NCI-H2196 treated with DMSO at 0.1 percent for 48 hours (cell line): Measurements from ENCODE around the gene MPST.

Experiments
- DNase-seq: peaks from one replicate; lab custom pipeline; 2025; ENCODE audit not compliant: unreplicated experiment; lab: John Stamatoyannopoulos, UW

Gene MPST

DNA sequence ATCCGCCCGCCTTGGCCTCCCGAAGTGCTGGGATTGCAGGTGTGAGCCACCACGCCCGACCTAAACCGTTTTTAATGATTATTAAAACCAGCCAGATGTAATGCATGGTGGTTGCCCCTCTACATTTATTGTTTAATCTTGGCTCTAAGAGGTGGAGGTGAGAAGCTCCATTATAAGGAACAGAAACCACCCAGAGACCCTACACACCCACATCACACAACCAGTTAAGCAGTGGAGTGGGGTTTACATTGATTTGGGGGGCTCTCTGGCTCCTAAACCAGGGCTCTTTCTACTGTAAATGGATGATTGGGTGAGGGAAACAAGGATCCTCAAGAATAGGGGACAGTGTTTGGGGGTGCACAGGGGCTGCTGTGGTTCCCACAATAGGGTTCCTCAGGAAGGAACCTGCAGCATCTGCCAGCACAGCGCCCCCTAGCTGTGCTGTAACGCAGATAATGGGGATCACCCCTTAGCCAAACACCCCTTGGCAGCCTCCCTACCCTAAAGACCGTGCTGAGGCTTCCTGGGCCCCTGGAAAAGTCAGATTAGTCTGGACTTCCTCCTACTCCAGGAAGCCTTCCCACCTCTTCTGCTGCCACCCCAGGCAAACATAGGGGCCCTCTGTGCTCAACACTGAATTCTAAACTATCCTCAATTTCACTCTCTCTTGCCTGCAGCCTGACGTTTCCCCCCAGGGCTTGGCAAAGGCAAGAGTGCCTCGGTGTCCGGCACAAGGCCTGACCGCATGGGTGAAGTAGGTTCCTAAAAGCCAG is 2.4 kb downstream of the MPST start:
- no peak for DNase-seq

DNA sequence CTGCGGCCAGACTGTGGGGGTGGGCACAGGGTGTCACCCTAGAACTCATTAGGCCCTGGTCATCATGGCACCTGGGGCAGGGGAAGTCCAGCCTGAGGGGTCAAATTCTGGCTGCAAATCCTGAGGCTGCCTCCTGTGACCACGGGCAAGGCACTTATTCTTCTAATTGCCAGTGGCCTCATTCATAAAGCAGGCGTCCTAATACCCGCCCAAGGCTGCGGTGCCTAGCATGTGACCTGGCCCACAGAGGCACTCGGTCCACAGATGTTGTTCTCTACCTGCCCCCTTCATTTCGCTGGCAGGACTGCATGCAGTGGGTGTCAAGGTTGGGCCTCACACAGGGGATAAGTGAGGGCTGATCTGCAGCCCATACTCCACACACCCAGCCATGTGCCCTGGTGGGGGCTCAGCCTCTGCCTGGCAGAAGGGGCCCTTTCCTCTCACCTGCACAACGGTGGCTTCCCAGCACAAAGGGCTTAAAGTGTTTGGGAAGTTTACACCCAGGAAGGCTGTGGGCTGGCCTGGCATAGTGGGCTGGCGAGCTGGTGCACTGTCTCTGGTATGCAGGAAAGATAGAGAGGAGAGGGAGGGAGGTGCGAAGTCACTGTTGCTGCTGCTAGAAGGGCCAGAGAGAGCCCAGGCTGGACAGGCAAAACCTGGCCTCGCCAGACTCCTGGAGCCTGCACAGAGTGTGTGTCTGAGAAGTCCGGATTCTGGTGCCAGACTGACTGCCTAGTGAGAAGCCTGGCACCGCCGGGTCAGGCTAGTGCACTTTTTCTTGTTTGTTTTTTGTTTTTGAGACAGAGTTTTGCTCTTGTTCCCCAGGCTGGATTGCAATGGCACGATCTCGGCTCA is 3.2 kb downstream of the MPST start:
- no peak for DNase-seq

DNA sequence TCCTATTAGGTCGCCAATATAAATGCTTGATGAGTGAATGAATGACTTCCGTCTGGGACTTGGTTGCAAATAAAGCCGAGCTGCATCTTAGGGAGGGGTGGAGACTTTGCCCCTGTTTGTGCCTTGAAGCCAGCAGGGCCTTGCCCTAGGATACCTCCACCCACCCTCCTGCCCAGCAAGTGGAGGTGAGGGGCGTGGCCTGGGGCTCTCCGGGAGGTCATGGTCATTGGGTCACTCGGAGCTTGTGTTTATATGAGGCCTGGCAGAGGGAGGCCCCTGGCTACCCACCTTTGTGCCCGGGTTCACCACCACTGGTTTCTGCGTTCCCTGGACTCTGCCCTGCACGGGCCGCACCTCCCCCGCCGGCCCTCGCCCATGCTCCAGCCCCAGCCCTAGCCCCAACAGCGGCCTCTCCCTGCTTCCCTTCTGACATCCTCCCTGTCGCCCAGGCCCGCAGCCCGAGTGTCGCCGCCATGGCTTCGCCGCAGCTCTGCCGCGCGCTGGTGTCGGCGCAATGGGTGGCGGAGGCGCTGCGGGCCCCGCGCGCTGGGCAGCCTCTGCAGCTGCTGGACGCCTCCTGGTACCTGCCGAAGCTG is 4.3 kb downstream of the MPST start:
- DNase-seq = no peak

DNA sequence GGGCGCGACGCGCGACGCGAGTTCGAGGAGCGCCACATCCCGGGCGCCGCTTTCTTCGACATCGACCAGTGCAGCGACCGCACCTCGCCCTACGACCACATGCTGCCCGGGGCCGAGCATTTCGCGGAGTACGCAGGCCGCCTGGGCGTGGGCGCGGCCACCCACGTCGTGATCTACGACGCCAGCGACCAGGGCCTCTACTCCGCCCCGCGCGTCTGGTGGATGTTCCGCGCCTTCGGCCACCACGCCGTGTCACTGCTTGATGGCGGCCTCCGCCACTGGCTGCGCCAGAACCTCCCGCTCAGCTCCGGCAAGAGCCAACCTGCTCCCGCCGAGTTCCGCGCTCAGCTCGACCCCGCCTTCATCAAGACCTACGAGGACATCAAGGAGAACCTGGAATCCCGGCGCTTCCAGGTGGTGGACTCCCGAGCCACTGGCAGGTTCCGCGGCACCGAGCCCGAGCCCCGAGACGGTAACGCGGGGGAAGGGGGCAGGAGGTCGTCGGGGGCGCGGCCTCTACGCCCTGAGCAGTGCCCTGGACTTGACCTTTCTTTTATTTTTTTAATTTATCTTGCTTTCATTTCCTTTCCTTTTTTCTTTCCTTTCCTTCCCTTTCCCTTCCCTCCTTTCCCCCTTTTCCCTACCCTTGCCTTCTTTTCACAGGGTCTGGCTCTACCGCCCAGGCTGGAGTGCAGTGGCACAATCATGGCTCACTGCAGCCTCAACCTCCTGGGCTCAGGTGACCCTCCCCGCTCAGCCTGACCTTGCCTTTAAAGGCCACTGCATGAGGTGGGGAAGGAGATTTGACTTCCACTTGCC is 5.0 kb downstream of the MPST start:
- DNase-seq = no peak

DNA sequence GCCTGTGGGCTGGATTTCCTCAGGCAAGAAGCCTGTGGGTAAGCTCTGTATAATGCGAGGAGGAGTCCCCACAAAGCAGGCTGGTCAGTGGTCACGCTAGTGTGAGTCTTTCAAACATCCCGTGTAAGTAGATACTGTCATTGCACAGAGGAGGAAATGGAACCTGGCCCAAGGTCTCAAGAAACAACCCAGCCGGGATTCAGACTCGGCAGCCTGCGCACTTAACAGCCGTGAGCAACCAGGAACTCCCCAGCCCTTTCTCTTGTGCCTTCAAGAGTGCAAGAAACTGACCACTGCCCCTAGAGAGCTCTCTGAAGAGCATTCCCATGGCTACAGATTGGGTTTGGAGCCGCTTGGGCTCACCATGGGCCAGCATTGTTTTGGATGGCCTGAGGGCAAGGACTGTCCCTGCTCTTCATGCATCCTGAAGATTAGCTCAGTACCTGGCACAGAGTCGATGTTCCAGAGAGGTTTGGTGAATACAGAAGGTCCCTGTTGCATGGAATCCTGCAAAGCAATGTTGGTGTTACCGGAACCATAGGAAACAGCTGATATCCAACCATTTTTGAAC is 6.0 kb downstream of the MPST start:
- no peak for DNase-seq

DNA sequence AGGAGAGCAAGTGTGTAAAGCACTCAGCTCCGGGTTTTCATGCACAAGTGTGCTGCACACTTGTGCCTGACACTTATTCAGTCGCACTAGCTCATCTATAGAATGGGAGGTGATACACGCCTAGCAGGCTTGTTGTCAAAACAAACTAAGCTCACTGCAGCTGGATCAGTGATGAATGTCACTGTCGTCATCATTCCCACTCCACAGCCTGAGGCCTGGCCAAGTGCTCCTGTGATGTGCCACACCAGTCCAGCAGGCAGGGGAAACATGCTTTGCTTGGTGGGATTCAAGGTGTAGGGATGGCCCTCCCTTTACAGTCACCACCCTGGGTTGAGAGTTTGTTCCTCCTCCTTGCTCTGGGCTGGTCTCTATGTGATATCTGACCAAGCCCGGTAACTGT is 6.8 kb downstream of the MPST start:
- no peak for DNase-seq

DNA sequence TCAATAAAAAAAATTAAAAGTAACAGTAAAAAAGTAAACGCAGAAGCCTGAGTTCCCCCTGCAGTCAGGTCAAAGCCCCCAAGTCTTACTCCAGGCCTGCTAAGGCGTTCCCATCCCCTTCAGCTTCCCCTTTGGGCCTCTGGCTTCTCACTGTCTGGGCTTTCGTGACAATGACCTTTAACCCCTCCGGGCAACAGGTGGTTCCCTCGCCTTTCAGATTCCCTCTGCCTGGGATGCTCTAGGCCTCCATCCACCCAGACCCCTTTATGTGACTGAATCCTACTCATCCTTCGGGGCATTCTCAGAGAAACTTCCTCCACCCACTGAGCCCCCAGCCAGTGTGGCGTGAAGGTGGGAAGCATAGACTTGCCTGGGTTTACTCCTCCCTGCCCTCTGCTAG is 8.0 kb downstream of the MPST start:
- no peak for DNase-seq

DNA sequence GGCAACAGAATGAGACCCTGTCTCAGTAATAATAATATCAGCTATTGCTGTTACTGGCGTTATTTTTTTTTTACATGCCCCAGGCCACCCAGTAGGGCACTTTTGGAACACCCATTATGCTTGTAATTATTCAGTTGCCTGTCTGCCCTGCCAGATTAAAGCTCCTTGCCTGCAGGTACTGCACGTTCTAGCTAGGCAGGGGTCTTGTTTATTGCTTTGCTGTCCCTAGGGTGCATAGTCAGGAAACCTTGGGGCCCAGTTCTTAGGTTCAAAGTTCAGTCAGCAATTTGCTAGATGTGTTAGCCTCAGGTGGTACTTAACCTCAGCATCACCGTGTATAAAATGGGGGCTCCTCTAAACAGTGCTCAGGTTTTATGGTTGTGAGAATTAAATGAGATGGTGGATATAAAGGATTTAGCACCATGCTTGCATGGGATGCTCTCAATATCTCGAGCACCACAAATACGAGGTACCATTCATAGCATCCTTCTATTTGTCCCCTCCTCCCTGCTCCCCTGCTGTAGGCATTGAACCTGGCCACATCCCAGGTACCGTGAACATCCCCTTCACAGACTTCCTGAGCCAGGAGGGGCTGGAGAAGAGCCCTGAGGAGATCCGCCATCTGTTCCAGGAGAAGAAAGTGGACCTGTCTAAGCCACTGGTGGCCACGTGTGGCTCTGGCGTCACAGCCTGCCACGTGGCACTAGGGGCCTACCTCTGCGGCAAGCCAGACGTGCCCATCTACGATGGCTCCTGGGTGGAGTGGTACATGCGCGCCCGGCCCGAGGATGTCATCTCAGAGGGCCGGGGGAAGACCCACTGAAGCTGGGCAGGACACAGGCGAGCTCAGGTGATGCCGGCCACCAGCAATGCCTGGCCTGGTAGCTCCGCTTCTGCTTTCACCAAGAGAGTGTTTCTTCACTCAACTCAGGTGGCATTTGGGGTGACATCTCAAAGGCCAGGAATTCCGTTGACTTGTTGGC is 9.4 kb downstream of the MPST start:
- no peak for DNase-seq

DNA sequence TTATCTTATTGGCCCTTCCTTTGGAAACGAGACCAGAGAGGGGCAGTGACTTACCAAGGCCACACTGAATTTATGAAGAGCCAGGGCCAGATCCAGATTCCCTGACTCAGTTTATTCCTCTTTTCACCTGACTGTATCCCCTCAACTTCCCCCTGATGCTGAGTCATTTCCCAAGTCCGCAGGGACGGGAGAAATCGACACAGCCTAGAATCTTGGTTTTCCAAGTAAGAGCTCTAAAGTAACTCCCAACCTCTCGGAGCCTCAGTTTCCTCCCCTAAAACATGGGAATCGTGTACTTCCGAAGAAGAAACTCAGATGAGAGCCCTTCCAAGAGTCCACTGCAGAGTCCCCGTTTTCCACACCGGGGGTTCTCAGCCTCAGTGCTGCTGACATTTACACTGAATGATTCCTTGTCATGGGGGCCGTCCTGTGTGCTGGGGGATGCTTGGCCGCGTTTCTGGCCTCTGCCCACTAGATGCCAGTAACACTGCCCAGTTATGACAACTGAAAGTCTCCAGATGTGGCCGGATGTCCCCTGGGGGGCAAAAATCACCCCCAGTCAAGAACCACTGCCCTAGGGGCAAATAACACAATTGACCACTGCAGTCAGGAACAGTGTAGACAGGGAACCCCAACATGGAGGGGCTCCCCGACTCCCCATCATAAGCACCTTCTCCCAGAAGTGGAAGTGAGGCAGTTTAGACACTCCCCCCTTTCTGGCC is 11.2 kb downstream of the MPST start:
- DNase-seq = no peak

DNA sequence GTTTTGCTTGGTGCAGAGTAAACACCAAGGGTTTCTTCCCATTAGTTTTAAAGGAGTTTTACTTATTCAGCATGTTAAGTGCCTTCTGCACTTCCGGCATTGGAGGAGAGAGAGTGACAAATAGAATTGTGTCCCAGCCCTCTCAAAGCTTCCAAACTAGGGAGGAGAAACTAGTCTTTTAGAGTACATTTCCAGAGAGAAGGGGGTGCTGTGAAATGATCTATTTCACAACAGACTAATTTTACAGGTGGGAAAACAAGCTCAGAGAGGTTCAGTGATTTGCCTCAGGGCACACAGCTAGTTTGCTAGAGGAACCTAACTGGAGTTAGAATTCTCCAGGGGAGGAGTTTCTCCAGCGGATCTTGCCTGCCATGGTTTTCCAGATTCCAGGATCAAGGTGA is 12.6 kb downstream of the MPST start:
- DNase-seq = no peak

DNA sequence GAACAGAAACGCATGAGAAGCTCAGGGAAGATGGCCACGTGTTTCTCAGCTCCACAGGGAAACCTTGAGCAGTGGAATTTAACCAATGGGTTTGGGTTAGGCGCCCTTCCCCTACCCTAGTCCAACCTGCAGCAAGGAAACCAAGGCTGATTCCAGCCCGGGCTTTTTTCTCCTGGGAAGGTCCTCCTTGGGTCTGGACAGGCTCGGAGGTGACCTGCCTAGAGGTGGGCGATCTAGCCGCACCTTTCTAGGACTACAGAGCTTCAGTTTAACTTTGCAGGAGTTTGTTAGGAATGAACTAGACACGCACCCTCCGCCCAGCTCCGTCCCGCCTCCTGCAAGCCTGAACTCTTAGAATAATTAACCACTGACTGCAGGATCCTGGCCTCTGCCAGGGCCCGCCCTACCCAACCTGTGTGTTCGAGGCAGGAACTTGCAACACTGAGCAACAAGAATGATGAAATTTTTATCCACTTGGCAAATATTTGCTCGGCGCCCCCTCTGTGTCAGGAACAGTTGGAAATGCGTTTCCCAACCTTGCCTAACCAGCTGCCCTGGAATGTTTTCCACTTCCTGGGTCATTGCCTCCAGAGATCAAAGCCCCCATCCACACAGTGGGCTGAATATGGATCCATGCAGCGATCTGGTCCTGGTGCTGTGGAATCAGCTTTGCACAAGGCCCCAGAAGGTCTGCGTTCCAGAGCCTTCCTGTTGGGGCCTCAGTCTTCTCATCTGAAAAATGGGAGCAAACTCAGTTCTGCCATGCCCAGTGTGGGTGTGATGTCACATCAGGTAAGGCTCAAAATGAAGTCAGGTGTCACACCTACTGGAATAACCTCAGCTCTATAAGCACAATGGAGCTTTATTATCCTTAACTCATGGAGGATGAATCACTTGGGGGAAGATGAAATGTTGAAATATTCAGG is 13.3 kb downstream of the MPST start:
- no peak for DNase-seq

DNA sequence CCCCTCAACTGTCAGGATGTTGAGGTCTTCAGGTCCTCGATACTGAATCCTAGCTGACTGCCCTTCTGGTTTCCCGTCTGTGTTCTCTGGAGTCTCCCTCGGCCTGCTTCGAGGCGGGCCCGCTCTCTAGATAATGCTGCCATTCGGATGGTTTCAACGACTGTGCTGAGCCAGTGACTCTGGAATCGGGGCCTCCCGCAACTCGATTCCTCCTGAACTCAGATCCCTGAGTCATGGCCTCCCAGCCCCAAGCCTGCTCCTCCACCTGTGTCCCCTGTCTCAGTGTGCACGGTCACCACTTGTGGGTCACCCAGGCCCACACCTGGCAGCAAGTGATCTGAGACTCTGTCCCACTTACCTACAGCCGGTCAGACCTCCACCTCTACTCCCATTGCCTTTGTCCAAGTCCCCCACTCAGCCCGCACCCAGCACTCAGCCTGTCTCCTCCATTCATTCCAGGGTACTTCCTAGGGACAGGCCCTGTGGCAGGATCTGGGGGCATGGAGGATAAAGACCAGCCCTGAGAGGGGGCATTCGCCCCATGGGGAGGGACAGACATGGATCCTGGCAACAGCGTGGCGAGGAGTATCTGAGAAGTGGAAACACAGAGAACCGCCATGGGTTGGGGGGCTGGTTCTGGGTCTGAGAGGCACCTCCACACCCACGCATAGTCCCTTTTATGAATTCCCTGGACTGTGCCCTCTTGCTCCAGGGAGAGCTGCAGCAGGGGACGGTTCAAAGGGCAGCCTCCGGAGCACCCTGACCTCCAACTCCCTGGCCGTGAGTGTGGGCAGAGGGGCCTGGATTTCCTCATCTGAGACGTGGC is 14.3 kb downstream of the MPST start:
- DNase-seq = no peak

DNA sequence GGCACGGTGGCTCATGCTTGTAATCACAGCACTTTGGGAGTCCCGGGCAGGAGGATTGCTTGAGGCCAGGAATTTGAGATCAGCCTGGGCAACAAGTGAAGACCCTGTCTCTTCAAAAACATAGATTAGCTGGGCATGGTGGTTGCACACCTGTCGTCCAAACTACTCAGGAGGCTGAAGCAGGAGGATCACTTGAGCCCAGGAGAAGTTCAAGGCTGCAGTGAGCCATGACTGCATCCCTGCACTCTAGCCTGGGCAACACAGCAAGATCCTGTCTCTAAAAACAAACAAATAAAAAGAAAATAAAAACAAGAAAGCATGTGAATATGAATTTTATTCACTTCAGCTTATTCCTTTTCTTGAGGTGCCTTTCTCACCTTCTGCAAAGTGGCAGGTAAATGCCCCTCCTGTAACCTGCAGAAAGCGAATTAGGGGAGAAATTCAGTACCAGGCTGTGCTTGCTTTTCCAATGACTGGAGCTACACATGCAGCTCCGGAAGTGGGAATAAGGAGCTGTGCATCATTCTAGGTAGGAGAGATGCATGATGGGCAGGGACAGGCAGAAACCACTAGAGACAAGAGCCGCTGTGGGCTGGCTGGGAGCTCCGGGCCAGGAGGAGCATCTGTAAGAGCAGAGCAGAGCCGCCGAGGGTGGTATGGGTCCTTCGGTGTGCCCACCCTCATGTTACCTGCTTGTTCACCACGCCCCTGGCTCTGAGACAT is 17.3 kb downstream of the MPST start:
- no peak for DNase-seq

DNA sequence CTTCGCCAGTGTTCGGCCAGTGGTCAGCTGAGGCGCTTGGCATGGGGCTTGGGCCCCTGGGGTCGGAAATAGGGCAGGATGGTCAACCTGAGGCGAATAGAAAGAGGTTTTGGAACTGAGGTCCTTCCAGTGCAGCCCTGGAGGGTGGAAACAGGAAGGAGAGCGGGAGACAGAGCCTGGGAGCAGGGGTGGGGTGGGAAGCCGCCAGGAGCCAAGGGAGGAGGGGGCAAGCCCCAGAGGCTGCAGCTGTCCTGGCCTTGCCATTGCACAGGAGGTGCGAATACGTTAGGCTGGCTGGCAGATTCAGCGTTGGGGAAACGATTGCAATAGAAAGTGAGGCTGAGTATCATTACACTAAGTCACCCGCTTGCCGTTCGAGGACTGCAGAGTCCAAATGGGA is 18.1 kb downstream of the MPST start:
- no peak for DNase-seq

DNA sequence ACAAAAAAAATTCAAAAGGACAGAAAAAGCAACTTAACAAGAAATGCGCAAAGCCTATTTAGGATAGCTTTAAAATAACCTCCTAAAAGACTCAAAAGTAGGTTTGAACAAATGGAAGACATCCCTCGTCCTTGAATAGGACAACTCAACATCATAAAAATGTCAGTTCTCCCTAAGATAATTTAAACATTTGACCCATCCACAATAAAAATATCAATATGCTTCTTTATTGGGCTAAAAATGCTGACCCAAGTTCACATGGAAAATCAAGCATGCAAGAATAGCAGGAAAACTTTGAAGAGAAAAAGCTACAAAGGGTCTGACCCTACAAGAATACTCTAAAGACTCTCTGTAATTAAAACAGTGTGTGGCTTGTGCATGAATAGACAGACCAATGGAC is 19.9 kb downstream of the MPST start:
- no peak for DNase-seq

DNA sequence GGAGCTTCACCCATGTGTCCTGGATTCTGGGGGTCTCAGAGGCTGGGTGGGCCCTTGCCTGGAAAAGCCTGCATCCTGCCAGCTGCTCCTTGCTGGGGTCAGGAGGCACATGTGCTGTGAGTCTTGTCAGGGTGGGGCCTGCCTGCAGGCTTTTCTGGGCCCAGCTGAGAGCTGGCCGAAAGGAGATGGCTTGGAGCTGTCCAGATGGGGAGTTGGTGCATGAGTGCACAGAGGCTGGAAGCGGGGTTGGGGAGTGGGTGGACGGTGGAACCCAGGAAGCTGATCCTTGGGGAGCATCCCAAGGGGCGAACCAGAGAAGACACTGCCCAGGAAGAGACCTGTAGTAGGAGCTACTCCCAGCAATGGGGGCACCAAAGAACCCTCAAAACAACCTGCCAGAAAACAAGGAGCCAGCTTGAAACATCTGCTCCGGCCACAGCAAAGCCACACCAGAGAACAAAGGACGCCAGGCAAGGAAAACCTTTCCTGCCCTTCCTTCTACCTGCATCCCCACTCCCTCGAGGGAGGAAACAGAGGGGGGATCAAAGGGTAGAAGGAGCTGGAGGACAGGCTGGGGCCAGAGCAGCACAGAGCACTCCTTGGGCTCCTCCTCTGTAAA is 23.8 kb downstream of the MPST start:
- DNase-seq = no peak
